Stimulated activated CD8-positive, alpha-beta memory T cell treated with anti-CD3 and anti-CD28 coated beads, Interleukin-4, amount 100 ng/mL, for 24 hours (primary cell): ENCODE results near the gene CPNE1.
A peak's percentile ranks its signal among the peaks of the same experiment; 100 is the strongest.
"Not testable (repeated sequence)": the region's sequence is repeated elsewhere in the genome, so short reads cannot be mapped to it uniquely, and the experiment has no call there.

Experiments
- DNase-seq: peaks from one replicate; pipeline ENCODE4 v3.0.0-alpha.2; 2020; ENCODE audit warnings: low read depth

CPNE1 gene

GRCh38 chr20:35664466-35665206 lies at the start of gene CPNE1, which contains the start of gene RBM12:
CPNE1 (minus strand) TSS chr20:35664900; CDS start chr20:35632923, 31,977 bp downstream.
RBM12 (minus strand) TSS chr20:35664900; CDS start chr20:35655322, 9,578 bp downstream.
- DNase-seq, result peak; percentile 88

- no peak for DNase-seq
Observed at GRCh38 chr20:35714127-35714526, 49.4 kb upstream of the CPNE1 start.

GRCh38 chr20:35713120-35713519 lies 48.4 kb upstream of the CPNE1 start:
- not testable (repeated sequence) for DNase-seq

GRCh38 chr20:35711588-35712209 lies 47.0 kb upstream of the CPNE1 start:
- DNase-seq, result no peak

- DNase-seq, result no peak
Observed at GRCh38 chr20:35710884-35711587, 46.3 kb upstream of the CPNE1 start.

GRCh38 chr20:35710039-35710438 lies 45.3 kb upstream of the CPNE1 start:
- no peak for DNase-seq

- no peak for DNase-seq
Observed at GRCh38 chr20:35709259-35709658, 44.6 kb upstream of the CPNE1 start.

- no peak for DNase-seq
Observed at GRCh38 chr20:35708502-35708901, 43.8 kb upstream of the CPNE1 start.

- not testable (repeated sequence) for DNase-seq
Observed at GRCh38 chr20:35706591-35707529, 42.2 kb upstream of the CPNE1 start.

GRCh38 chr20:35705894-35706293 lies 41.2 kb upstream of the CPNE1 start:
- DNase-seq, result not testable (repeated sequence)

- no peak for DNase-seq
Observed at GRCh38 chr20:35704514-35705261, 40.0 kb upstream of the CPNE1 start.

GRCh38 chr20:35702824-35703695 lies 38.4 kb upstream of the CPNE1 start:
- no peak for DNase-seq

- no peak for DNase-seq
Observed at GRCh38 chr20:35702051-35702823, 37.5 kb upstream of the CPNE1 start.

GRCh38 chr20:35700625-35701148 lies 36.0 kb upstream of the CPNE1 start:
- DNase-seq, result no peak

- no peak for DNase-seq
Observed at GRCh38 chr20:35699957-35700624, 35.4 kb upstream of the CPNE1 start.

- DNase-seq, result peak; percentile 80
Observed at GRCh38 chr20:35699127-35699956, 34.6 kb upstream of the CPNE1 start, which contains the start of the genes NFS1 and ROMO1. NFS1 (minus strand) TSS chr20:35699352; CDS start chr20:35699288, 64 bp downstream. ROMO1 (plus strand) TSS chr20:35699405; CDS start chr20:35699633, 228 bp downstream.
